BLaER1 treated with 17β-estradiol and CSF1 and Interleukin-3, amounts not matched to agents 10 nM and 100 nM (cell line): ENCODE measurements around the gene NPIPB4.
A peak's percentile ranks its signal among the peaks of the same experiment; 100 is the strongest.
"Not testable (repeated sequence)": the region's sequence is repeated elsewhere in the genome, so short reads cannot be mapped to it uniquely, and the experiment has no call there.

Source experiments
- H3K27ac ChIP-seq, 11 experiments: shearing (Covaris generic); formaldehyde crosslinking; 2 replicates each; pipeline ENCODE4 v1.8.1; 2022
- H3K27me3 ChIP-seq, 11 experiments: shearing (Covaris generic); formaldehyde crosslinking; 2 replicates each; pipeline ENCODE4 v1.8.1; 2022
- H3K36me3 ChIP-seq, 11 experiments: shearing (Covaris generic); formaldehyde crosslinking; 2 replicates each; pipeline ENCODE4 v1.8.1; 2022
- H3K4me1 ChIP-seq, 10 experiments: shearing (Covaris generic); formaldehyde crosslinking; 2 replicates each; pipeline ENCODE4 v1.8.1; 2022
- H3K4me2 ChIP-seq, 11 experiments: shearing (Covaris generic); formaldehyde crosslinking; 2 replicates each; pipeline ENCODE4 v1.8.1; 2022
- H3K4me3 ChIP-seq, 10 experiments: shearing (Covaris generic); formaldehyde crosslinking; 2 replicates each; pipeline ENCODE4 v1.8.1; 2022
- H3K9ac ChIP-seq, 11 experiments: shearing (Covaris generic); formaldehyde crosslinking; 2 replicates each; pipeline ENCODE4 v1.8.1; 2022
- H3K9me3 ChIP-seq, 11 experiments: shearing (Covaris generic); formaldehyde crosslinking; replicated peaks in 1 of 11; 2 replicates each; pipeline ENCODE4 v1.8.1; 2022
- H4K20me1 ChIP-seq, 11 experiments: shearing (Covaris generic); formaldehyde crosslinking; 2 replicates each; pipeline ENCODE4 v1.8.1; 2022

Gene NPIPB4

DNA sequence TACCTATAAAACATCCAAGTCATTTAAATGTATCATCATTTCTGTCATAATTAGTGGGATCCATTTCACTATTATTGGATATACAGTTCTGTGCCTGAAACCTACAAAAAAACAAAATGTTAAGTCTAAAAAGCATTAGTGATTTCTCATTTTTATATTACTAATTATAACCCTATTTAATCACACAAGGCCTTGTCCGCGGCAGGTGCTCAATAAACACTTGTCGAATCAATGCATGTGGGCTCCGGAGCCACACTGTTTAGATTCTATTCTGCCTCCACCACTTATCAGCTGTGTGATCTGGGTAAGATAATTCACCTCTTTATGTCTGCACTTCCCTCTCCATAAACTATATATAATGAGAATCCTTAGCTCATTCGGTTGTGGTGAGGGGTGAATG is at the start of gene NPIPB4:
NPIPB4 (minus strand) TSS at position 101 of the 400 bp plus-strand sequence. CDS start 378 bp downstream, outside the sequence.
- H3K9ac ChIP-seq, H3K36me3 ChIP-seq, H3K27me3 ChIP-seq, H3K27ac ChIP-seq, H3K9me3 ChIP-seq, H4K20me1 ChIP-seq, H3K4me3 ChIP-seq, H3K4me2 ChIP-seq, H3K4me1 ChIP-seq: not testable (repeated sequence)

DNA sequence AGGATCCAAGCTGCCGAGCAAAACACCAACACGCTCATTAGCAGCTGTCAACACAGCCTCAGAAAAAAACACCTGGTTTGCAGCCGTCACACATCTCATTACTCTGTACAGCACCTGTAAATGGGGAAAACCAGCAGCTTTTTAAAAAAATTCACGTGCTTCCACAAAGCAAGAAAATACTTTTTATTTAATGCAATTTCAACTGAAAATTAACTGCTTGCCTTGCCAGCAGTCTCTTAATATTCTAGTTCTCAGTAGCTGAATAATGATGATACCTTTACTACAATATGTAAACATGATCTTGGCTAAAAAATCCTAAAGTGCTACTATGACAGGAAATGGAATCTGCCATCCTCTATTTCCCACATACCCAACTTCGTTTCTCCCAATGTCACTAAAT is 41.4 kb upstream of the NPIPB4 start:
- H3K27ac ChIP-seq, H4K20me1 ChIP-seq, H3K27me3 ChIP-seq: not testable (repeated sequence)

DNA sequence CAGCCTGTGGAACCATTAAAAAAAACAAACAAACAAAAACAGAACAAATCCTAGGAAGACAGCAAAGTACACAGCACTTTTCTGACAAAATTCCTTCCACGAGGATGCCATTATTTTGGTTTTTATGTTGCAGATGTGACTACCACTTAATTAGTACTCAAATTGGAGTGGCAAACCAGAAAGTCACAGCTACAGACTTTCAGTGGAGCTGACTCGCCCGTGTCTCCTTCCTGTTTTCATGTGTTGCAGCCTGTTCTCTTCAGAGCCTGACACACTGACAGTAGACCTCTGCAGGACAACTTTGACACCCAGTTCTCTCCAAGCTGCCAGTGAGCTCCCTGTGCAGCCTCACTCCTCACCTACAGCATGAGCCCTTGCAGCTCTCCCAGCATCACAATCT is 24.4 kb upstream of the NPIPB4 start:
- not testable (repeated sequence) for H3K9me3 ChIP-seq, H4K20me1 ChIP-seq, H3K4me1 ChIP-seq, H3K4me3 ChIP-seq, H3K9ac ChIP-seq, H3K36me3 ChIP-seq, H3K27ac ChIP-seq, H3K27me3 ChIP-seq
- 0 out of 22 replicates have a peak overlapping the region, but pooled peaks of 1 of the 11 experiments have one; percentile 12 for H3K4me2 ChIP-seq

More for the DNA sequence above, 41.4 kb upstream of the NPIPB4 start:
- H3K4me3 ChIP-seq, H3K36me3 ChIP-seq, H3K9me3 ChIP-seq, H3K4me2 ChIP-seq, H3K4me1 ChIP-seq, H3K9ac ChIP-seq: not testable (repeated sequence)

DNA sequence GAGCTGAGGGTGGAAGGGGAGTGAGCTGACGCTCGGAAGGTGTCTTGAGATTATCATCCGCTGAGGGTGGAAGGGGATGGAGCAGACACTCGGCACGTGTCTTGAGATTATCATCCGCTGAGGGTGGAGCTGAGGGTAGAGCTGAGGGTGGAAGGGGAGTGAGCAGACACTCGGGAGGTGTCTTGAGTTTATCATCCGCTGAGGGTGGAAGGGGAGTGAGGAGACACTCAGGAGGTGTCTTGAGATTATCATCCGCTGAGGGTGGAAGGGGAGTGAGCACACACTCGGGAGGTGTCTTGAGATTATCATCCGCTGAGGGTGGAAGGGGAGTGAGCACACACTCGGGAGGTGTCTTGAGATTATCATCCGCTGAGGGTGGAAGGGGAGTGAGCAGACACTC is 20.4 kb downstream of the NPIPB4 start:
- not testable (repeated sequence) for H3K4me3 ChIP-seq, H3K9ac ChIP-seq, H3K36me3 ChIP-seq

DNA sequence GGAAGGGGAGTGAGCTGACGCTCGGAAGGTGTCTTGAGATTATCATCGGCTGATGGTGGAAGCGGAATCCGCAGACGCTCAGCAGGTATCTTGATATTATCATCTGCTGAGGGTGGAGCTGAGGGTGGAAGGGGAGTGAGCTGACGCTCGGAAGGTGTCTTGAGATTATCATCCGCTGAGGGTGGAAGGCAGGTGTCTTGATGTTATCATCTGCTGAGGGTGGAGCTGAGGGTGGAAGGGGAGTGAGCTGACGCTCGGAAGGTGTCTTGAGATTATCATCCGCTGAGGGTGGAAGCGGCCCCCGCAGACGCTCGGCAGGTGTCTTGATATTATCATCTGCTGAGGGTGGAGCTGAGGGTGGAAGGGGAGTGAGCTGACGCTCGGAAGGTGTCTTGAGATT is 21.2 kb downstream of the NPIPB4 start:
- peaks cover 0 to 14% (median 6%) of the 10 kb centered on the region in 11 experiments; a peak in 8 of 22 replicates for H3K27me3 ChIP-seq
- not testable (repeated sequence) for H3K27ac ChIP-seq, H3K9ac ChIP-seq, H3K4me2 ChIP-seq, H3K36me3 ChIP-seq, H3K4me3 ChIP-seq, H4K20me1 ChIP-seq, H3K9me3 ChIP-seq, H3K4me1 ChIP-seq

More for the DNA sequence above, 20.4 kb downstream of the NPIPB4 start:
- H3K27me3 ChIP-seq, result peaks cover 0 to 14% (median 6%) of the 10 kb centered on the region in 11 experiments; a peak in 8 of 22 replicates
- not testable (repeated sequence) for H4K20me1 ChIP-seq, H3K4me1 ChIP-seq, H3K27ac ChIP-seq, H3K9me3 ChIP-seq, H3K4me2 ChIP-seq

DNA sequence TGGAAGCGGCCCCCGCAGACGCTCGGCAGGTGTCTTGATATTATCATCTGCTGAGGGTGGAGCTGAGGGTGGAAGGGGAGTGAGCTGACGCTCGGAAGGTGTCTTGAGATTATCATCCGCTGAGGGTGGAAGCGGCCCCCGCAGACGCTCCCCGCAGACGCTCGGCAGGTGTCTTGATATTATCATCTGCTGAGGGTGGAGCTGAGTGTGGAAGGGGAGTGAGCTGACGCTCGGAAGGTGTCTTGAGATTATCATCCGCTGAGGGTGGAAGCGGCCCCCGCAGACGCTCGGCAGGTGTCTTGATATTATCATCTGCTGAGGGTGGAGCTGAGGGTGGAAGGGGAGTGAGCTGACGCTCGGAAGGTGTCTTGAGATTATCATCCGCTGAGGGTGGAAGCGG is 21.8 kb downstream of the NPIPB4 start:
- not testable (repeated sequence) for H3K4me2 ChIP-seq, H3K27ac ChIP-seq, H4K20me1 ChIP-seq, H3K36me3 ChIP-seq, H3K4me1 ChIP-seq, H3K9ac ChIP-seq, H3K9me3 ChIP-seq, H3K4me3 ChIP-seq
- H3K27me3 ChIP-seq, result peaks cover 0 to 14% (median 6%) of the 10 kb centered on the region in 11 experiments; a peak in 8 of 22 replicates

DNA sequence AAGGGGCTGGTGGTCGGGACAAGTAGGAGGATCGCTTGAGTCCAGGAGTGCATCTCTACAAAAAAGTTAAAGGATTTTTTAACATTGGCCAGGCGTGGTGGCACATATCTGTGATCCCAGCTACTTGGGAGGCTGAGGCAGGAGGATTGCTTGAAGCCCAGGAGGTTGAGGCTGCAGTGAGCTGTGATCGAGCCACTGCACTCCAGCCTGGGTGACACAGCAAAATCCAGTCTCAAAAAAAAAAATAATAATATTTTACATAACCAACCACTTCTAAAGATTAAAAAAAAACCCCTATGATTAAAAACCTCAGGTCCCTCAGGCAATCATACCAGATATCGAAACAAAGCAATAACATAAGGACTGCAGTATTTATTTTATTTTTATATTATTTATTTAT is 23.3 kb downstream of the NPIPB4 start:
- not testable (repeated sequence) for H3K4me2 ChIP-seq, H3K27ac ChIP-seq, H3K4me1 ChIP-seq, H3K9ac ChIP-seq, H3K9me3 ChIP-seq, H3K36me3 ChIP-seq, H4K20me1 ChIP-seq, H3K4me3 ChIP-seq
- H3K27me3 ChIP-seq, result peaks cover 0 to 14% (median 6%) of the 10 kb centered on the region in 11 experiments; a peak in 8 of 22 replicates

DNA sequence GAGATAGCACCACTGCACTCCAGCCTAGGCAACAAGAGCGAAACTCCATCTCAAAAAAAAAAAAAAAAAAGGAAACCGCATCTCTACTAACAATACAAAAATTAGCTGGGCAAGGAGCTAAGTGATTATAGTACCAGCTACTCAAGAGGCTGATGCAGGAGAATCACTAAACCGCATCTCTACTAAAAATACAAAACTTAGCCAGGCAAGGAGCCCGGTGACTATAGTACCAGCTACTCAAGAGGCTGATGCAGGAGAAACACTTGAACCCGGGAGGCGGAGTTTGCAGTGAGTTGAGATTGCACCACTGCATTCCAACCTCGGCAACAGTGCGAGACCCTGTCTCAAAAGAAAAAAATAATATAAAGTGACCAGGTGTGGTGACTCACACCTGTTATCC is 27.6 kb downstream of the NPIPB4 start:
- not testable (repeated sequence) for H3K27ac ChIP-seq, H3K36me3 ChIP-seq, H3K4me2 ChIP-seq, H3K9ac ChIP-seq, H3K4me3 ChIP-seq, H3K4me1 ChIP-seq, H3K9me3 ChIP-seq, H3K27me3 ChIP-seq, H4K20me1 ChIP-seq

DNA sequence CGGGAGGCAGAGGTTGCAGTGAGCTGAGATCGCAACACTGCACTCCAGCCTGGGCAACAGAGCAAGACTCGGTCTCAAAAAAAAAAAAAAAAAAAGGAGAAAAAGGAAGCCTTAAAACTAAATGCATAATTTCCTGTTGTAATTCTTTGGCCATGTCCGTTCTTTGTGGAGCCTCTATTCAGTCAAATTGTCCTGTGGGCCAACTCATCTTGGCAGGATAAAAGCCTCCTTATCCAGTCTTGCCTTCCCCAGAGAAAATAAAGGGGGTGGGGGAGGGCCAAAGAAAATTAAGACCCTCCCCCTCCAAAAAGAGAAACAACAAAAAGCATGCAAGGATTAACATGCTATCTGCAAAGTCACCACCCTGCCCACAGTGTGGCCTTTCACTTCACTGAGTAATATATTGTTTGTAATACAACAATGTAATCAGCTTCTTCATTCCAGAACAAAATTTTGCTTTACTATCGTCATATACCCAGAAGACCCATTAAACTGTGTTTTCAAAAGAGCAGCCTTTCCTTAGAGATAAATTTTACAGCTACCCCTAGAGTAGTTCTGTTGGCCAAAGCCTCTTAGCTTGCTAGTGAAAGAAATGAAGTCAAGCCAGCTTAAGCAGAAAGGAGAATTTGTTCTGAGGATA is 31.4 kb downstream of the NPIPB4 start:
- H3K27ac ChIP-seq, H3K27me3 ChIP-seq, H3K36me3 ChIP-seq, H3K4me3 ChIP-seq, H3K4me2 ChIP-seq, H3K9ac ChIP-seq, H3K4me1 ChIP-seq, H3K9me3 ChIP-seq, H4K20me1 ChIP-seq: not testable (repeated sequence)

DNA sequence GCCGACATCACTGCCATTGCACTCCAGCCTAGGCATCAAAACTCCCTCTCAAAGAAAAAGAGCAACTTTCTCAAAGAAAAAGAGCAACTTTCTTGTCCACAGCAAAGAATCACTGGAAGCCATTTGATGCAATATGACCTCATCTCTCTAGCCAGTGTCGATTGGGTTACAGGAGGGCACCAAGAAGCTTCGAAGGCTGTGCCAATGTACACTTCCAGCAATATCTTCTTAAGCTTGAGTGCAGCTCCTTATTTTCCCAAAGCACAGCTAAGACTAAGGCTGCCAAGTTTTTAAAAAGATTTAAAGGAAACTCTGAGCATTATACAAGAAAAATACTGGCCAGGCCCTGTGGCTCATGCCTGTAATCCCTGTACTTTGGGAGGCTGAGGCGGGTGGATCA is 32.0 kb downstream of the NPIPB4 start:
- H4K20me1 ChIP-seq, H3K36me3 ChIP-seq, H3K4me3 ChIP-seq, H3K9me3 ChIP-seq, H3K27ac ChIP-seq, H3K4me2 ChIP-seq, H3K9ac ChIP-seq, H3K27me3 ChIP-seq: not testable (repeated sequence)
- H3K4me1 ChIP-seq, result peaks cover 0 to 10% (median 6%) of the 10 kb centered on the region in 10 experiments; a peak in 8 of 20 replicates

DNA sequence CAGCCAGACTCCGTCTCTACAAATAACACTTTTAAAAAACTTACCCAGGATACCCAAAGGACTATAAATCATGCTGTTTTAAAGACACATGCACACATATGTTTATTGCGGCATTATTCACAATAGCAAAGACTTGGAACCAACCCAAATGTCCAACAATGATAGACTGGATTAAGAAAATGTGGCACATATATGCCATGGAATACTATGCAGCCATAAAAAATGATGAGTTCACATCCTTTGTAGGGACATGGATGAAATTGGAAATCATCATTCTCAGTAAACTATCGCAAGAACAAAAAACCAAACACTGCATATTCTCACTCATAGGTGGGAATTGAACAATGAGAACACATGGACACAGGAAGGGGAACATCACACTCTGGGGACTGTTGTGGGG is 34.3 kb downstream of the NPIPB4 start:
- not testable (repeated sequence) for H3K4me2 ChIP-seq, H3K4me3 ChIP-seq, H3K9me3 ChIP-seq, H3K27me3 ChIP-seq, H4K20me1 ChIP-seq, H3K9ac ChIP-seq, H3K27ac ChIP-seq, H3K36me3 ChIP-seq
- H3K4me1 ChIP-seq, result peaks cover 0 to 13% (median 8%) of the 10 kb centered on the region in 10 experiments; a peak in 10 of 20 replicates

DNA sequence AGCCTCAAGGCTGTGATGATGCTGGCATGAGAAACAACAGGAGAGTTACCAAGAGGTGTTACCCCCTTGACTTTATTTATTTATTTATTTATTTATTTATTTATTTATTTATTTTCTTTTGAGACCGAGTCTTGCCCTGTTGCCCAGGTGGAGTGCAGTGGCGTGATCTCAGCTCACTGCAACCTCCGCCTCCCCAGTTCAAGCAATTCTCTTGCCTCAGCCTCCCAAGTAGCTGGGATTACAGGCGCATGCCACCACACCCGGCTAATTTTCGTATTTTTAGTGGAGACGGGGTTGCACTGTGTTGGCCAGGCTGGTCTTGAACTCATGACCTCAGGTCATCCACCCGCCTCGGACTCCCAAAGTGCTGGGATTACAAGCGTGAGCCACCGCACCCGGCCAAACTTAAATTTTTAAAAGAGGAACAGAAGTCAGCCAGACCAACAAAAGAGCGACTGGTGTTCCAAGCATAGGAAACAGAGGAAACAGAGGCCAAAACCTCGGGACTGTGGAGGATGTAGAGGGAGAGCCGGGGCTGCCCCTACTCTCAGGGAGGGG is 36.6 kb downstream of the NPIPB4 start:
- H3K4me2 ChIP-seq, result peak overlapping the region; percentile 61 to 91 (median 85)
- H4K20me1 ChIP-seq, H3K27me3 ChIP-seq, H3K9me3 ChIP-seq, H3K36me3 ChIP-seq: not testable (repeated sequence)
- peak overlapping the region; percentile 76 to 88 (median 85); a peak in 21 of 22 replicates for H3K9ac ChIP-seq
- H3K4me3 ChIP-seq, result peak overlapping the region; percentile 50 to 72 (median 66)
- H3K4me1 ChIP-seq, result peaks cover 0 to 18% (median 8%) of the 10 kb centered on the region in 10 experiments; a peak in 10 of 20 replicates
- H3K27ac ChIP-seq, result peak overlapping the region; percentile 77 to 91 (median 86)

DNA sequence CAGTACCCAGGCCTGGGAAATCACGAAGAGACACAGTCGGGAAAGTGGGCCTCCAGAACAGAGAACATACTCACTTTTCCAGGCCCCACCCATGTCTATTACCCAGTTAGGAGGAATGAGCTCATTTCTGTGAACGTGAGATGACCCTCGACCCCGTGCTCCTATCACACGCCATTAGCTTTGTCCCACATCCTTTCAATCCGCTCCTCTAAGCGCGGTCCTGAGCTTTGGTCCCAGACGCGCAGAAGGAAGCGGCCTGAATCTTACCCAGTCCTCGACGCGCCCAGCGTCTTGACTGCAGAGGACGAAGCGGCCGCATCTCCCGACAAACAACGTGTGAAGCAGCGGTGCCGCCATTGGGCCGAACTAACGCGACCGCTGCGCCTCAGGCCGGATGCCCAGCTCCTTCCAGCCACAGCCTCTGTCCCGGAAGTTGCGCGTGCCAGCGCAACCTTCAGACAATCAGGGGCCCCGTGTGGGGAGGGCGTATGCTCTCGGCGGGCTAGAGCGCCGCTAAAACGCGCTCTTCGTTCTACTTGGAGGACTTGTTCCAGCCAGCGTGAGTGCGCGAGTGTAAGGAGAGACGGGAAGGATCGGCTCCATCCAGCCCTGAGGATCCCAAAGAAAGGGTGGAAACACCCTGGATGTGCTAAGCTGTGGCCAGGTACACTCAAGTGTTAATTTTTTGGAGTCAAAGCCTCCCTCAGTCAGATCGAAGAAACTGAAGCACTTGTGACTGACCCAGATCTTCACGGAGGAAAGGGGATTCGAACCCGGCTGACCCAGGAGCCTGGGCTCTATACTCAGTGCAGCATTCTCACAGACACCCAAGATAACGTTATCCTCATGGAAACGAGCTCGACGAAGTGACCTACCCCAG is 37.3 kb downstream of the NPIPB4 start:
- Histone ChIP-seq H3K9ac (peak overlapping the region; percentile 76 to 88 (median 85)), H3K27ac (peak overlapping the region; percentile 77 to 91 (median 86)), H3K4me3 (peak overlapping the region; percentile 50 to 72 (median 66)), H3K36me3 (peaks cover 0 to 15% (median 6%) of the 10 kb centered on the region in 11 experiments; a peak in 13 of 22 replicates), H3K4me2 (peak overlapping the region; percentile 61 to 91 (median 85)), H3K4me1 (peaks cover 0 to 18% (median 8%) of the 10 kb centered on the region in 10 experiments; a peak in 10 of 20 replicates)
- not testable (repeated sequence) for H3K9me3 ChIP-seq, H3K27me3 ChIP-seq, H4K20me1 ChIP-seq
